Neuronal stem cell (in vitro differentiated cells): ENCODE results near the gene RAB17.

Source experiments
- DNase-seq: peaks from one replicate; pipeline ENCODE4 v3.0.0-alpha.2; 2013; ENCODE audit warnings: low spot score
- H2AFZ ChIP-seq: one replicate; pipeline ENCODE4 v1.6.1; 2013; ENCODE audit warnings: mild to moderate bottlenecking, low read length, inconsistent platforms
- H2AK5ac ChIP-seq: 2 replicates; pipeline ENCODE4 v1.6.1; 2013; ENCODE audit warnings: low read depth, mild to moderate bottlenecking, inconsistent platforms, low read length, moderate library complexity, mixed read lengths
- H2BK120ac ChIP-seq: 2 replicates; pipeline ENCODE4 v1.6.1; 2013; ENCODE audit warnings: low read depth, mild to moderate bottlenecking, inconsistent platforms, low read length, moderate library complexity, mixed read lengths
- H2BK12ac ChIP-seq: one replicate; pipeline ENCODE4 v1.6.1; 2013; ENCODE audit warnings: low read length, inconsistent platforms
- H2BK15ac ChIP-seq: 2 replicates; pipeline ENCODE4 v1.6.1; 2013; ENCODE audit warnings: mild to moderate bottlenecking, low read length, inconsistent platforms, mixed read lengths
- H2BK5ac ChIP-seq: one replicate; pipeline ENCODE4 v1.6.1; 2013; ENCODE audit warnings: inconsistent platforms, mild to moderate bottlenecking, low read length, moderate library complexity
- H3K14ac ChIP-seq: one replicate; pipeline ENCODE4 v1.6.1; 2013; ENCODE audit warnings: low read length, inconsistent platforms
- H3K18ac ChIP-seq: 2 replicates; pipeline ENCODE4 v1.6.1; 2013; ENCODE audit warnings: low read length, inconsistent platforms
- H3K23ac ChIP-seq: 2 replicates; pipeline ENCODE4 v1.6.1; 2013; ENCODE audit warnings: low read depth, mild to moderate bottlenecking, mixed read lengths, low read length, inconsistent platforms; ENCODE audit not compliant: poor library complexity
- H3K27ac ChIP-seq: replicated peaks from 3 replicates; pipeline ENCODE4 v1.5.1; 2013; ENCODE audit warnings: low read length, inconsistent platforms
- H3K27me3 ChIP-seq, 3 experiments: 2 replicates each; pipeline ENCODE4 v1.6.1; 2013; ENCODE audit warnings: low read length in 3 of 3, mild to moderate bottlenecking in 2 of 3, inconsistent platforms in 1 of 3, low read depth in 1 of 3, mixed read lengths in 1 of 3, moderate library complexity in 1 of 3; ENCODE audit not compliant: control insufficient read depth in 3 of 3, insufficient read depth in 3 of 3
- H3K36me3 ChIP-seq, 2 donors: replicated peaks in 1 of 2; 2 replicates each; pipeline ENCODE4 v1.6.1; 2013; ENCODE audit warnings: low read length in 2 of 2; ENCODE audit not compliant: control insufficient read depth in 2 of 2, insufficient read depth in 2 of 2
- H3K4ac ChIP-seq: 2 replicates; pipeline ENCODE4 v1.6.1; 2013; ENCODE audit warnings: inconsistent platforms, mild to moderate bottlenecking, low read length, moderate library complexity
- H3K4me1 ChIP-seq, 2 donors: 1 replicate in 1 of 2; 2 replicates in 1 of 2; pipeline ENCODE4 v1.6.1; 2013; ENCODE audit warnings: low read length in 2 of 2, low read depth in 1 of 2; ENCODE audit not compliant: control insufficient read depth in 2 of 2, insufficient read depth in 1 of 2
- H3K4me2 ChIP-seq: one replicate; pipeline ENCODE4 v1.6.1; 2013; ENCODE audit warnings: mild to moderate bottlenecking, low read length, inconsistent platforms; ENCODE audit not compliant: insufficient read depth, poor library complexity, severe bottlenecking
- H3K4me3 ChIP-seq, 2 donors: 2 replicates each; pipeline ENCODE4 v1.5.1; 2013; ENCODE audit warnings: low read length in 2 of 2, mild to moderate bottlenecking in 2 of 2, inconsistent platforms in 1 of 2, moderate library complexity in 1 of 2
- H3K79me1 ChIP-seq: one replicate; pipeline ENCODE4 v1.6.1; 2013; ENCODE audit warnings: low read depth, mild to moderate bottlenecking, inconsistent platforms, low read length, moderate library complexity
- H3K9ac ChIP-seq: one replicate; pipeline ENCODE4 v1.6.1; 2013; ENCODE audit warnings: mild to moderate bottlenecking, low read depth, low read length, inconsistent platforms; ENCODE audit not compliant: poor library complexity
- H3K9me3 ChIP-seq, 2 donors: replicated peaks in 1 of 2; 2 replicates each; pipeline versions ENCODE3 to v1.6.1; 2013; ENCODE audit warnings: low read length in 2 of 2, mild to moderate bottlenecking in 2 of 2, inconsistent platforms in 1 of 2, low read depth in 1 of 2, mixed read lengths in 1 of 2, moderate library complexity in 1 of 2; ENCODE audit not compliant: control insufficient read depth in 2 of 2, insufficient read depth in 1 of 2
- H4K8ac ChIP-seq: one replicate; pipeline ENCODE4 v1.6.1; 2013; ENCODE audit warnings: low read depth, mild to moderate bottlenecking, inconsistent platforms, low read length, moderate library complexity
- H4K91ac ChIP-seq: one replicate; pipeline ENCODE4 v1.6.1; 2013; ENCODE audit warnings: low read length, low read depth, mild to moderate bottlenecking, inconsistent platforms; ENCODE audit not compliant: poor library complexity
- WGBS, 2 donors: extraction: QIAGEN DNeasy Blood & Tissue Kit; methylation state at CpG; one replicate each; pipeline ENCODE4 v1.1.7; 2013; ENCODE audit warnings: missing lambda C conversion rate in 2 of 2, mixed read lengths in 1 of 2; ENCODE audit not compliant: insufficient read length in 2 of 2, insufficient replicate concordance in 1 of 2; ENCODE audit errors: extremely low coverage in 2 of 2; 5-methylcytosine and 5-hydroxymethylcytosine counted together

Gene RAB17

GRCh38 chr2:237581326-237581725 is 9.2 kb downstream of the RAB17 start:
- Histone ChIP-seq H2AK5ac (no peak overlapping the region), H3K4me2 (no peak overlapping the region), H3K79me1 (peaks cover 2% of the 10 kb centered on the region), H3K4ac (no peak overlapping the region), H2BK120ac (no peak overlapping the region), H3K14ac (no peak overlapping the region), H2BK5ac (no peak overlapping the region), H4K91ac (no peak overlapping the region), H3K18ac (no peak overlapping the region), H3K9me3 (no peaks in the 10 kb centered on the region), H4K8ac (no peak overlapping the region), H3K23ac (no peak overlapping the region), H3K9ac (no peak overlapping the region), H2AFZ (no peak overlapping the region), H3K27me3 (peaks cover 0 to 14% (median 0%) of the 10 kb centered on the region in 3 experiments), H3K4me1 (peaks cover 0 to 7% of the 10 kb centered on the region in 2 donors), H2BK15ac (no peak overlapping the region), H2BK12ac (no peak overlapping the region), H3K27ac (no peak overlapping the region), H3K4me3 (no peak overlapping the region), H3K36me3 (no peaks in the 10 kb centered on the region)
- no peak for DNase-seq
- WGBS, 2 donors, result no CpG with 5 or more reads among the region's 6 CpGs

DNA sequence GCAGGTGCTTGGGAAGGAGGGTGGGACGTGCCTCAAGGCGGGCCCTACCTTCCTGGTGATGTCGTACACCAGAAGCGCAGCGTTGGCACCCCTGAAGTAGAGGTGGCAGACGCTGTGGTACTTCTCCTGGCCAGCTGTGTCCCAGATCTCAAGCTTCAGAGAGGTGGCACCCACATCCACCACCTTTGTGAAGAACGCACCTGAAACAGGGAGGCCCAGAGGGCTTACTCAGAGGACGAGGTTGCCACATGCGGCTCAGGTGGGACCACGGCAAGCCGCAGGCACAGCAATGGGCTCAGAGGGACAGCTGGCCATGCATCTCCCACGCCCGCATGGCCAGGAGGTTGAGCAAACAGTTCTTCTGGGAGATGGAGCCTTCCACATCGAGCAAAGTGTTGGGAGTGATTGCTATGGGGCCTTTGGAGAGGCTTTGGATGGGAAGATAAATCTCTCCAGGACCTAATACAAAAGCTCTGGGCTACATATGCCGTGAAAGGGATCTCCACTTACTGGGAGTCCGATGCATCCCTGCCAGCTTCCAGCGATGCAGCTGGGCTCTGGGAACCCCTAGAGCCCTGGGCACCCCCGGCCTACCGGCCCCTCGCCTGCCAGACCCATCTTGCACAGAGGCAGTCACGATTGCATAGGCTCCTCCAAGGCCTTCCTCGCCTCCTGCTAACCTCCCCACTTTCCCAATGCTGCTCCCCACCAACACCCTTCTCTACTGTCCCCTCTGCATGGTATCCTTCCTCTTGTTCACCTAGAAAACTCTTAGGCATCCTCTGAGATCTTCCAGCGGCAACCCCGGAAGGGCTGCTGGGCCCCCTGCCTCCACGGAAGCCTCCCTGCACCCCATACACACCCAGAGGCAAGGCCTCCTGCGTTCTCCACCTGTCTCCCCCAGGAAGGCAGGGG is 12.3 kb downstream of the RAB17 start:
- no peak overlapping the region for H2AFZ ChIP-seq
- H2BK12ac ChIP-seq, result no peak overlapping the region
- no peak overlapping the region for H4K8ac ChIP-seq
- H3K4me3 ChIP-seq, result no peak overlapping the region
- H2BK120ac ChIP-seq, result no peak overlapping the region
- H3K4me1 ChIP-seq, result peaks cover 0 to 7% of the 10 kb centered on the region in 2 donors
- H2BK15ac ChIP-seq, result no peak overlapping the region
- DNase-seq, result no peak
- H3K27me3 ChIP-seq, result peaks cover 0 to 21% (median 0%) of the 10 kb centered on the region in 3 experiments
- H3K4me2 ChIP-seq, result no peak overlapping the region
- no CpG with 5 or more reads among the region's 26 CpGs for WGBS, 2 donors
- H4K91ac ChIP-seq, result no peak overlapping the region
- no peaks in the 10 kb centered on the region for H3K36me3 ChIP-seq
- no peak overlapping the region for H2AK5ac ChIP-seq
- no peaks in the 10 kb centered on the region for H3K9me3 ChIP-seq
- H3K4ac ChIP-seq, result no peak overlapping the region
- no peak overlapping the region for H3K9ac ChIP-seq
- H3K23ac ChIP-seq, result no peak overlapping the region
- H3K27ac ChIP-seq, result no peak overlapping the region
- H3K18ac ChIP-seq, result peak overlapping the region; percentile 13
- H2BK5ac ChIP-seq, result no peak overlapping the region
- H3K79me1 ChIP-seq, result no peaks in the 10 kb centered on the region
- no peak overlapping the region for H3K14ac ChIP-seq

DNA sequence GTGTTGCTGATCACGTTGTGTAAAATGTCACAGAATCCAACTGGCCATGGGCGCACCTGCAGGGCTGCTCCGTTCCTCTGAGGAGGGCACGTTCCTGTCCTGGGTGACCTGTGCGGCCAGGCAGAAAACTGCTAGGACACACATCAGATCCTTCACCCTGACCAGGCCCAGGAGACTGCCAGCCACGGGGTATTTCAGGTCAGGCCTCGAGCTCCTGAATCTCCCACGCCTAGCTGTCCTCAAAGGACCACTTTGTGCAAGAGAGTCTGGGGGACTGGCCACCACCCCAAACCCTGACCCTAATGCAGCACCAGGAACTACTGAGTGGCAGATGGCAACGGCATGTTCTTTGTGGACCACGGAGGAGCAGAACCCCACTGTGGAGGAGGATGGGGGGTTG is 13.1 kb downstream of the RAB17 start:
- H3K4me2 ChIP-seq, result no peak overlapping the region
- H4K8ac ChIP-seq, result no peak overlapping the region
- no peak overlapping the region for H3K27ac ChIP-seq
- H3K18ac ChIP-seq, result no peak overlapping the region
- no peak overlapping the region for H2BK12ac ChIP-seq
- no peak overlapping the region for H2BK120ac ChIP-seq
- H3K9me3 ChIP-seq, result no peaks in the 10 kb centered on the region
- DNase-seq, result no peak
- WGBS, 2 donors, result no CpG with 5 or more reads among the region's 10 CpGs
- peaks cover 0 to 7% of the 10 kb centered on the region in 2 donors for H3K4me1 ChIP-seq
- no peak overlapping the region for H3K4ac ChIP-seq
- no peaks in the 10 kb centered on the region for H3K36me3 ChIP-seq
- no peaks in the 10 kb centered on the region for H3K79me1 ChIP-seq
- no peak overlapping the region for H4K91ac ChIP-seq
- no peak overlapping the region for H3K9ac ChIP-seq
- H2BK5ac ChIP-seq, result no peak overlapping the region
- H3K4me3 ChIP-seq, result no peak overlapping the region
- H2AFZ ChIP-seq, result no peak overlapping the region
- peaks cover 0 to 25% (median 0%) of the 10 kb centered on the region in 3 experiments for H3K27me3 ChIP-seq
- no peak overlapping the region for H2BK15ac ChIP-seq
- H3K23ac ChIP-seq, result no peak overlapping the region
- no peak overlapping the region for H3K14ac ChIP-seq
- H2AK5ac ChIP-seq, result no peak overlapping the region

DNA sequence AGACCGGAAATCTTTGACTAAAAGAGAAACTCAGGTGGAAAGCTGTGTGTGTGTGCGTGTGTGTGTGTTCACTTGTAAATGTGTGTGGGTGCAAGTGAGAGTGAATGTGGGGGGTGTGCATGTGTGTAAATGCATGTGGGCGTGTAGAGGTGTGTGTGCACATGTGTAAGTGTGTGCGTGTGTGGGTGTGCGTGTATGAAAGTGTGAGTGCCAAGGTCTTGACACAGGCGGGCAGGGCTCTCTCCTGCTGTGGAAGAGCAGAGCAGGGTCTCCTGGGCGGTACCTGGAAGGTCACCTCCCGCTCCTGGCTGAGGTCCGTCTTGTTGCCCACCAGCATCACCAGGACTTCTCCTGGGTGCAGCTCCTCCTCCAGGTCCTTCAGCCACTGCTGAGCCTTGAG is 13.6 kb downstream of the RAB17 start:
- Histone ChIP-seq H3K4me1 (peaks cover 0 to 2% of the 10 kb centered on the region in 2 donors), H2BK5ac (no peak overlapping the region), H3K9me3 (no peaks in the 10 kb centered on the region), H4K91ac (no peak overlapping the region), H3K9ac (no peak overlapping the region), H3K36me3 (no peaks in the 10 kb centered on the region), H3K79me1 (no peaks in the 10 kb centered on the region), H3K4ac (no peak overlapping the region), H3K14ac (no peak overlapping the region), H3K4me2 (no peak overlapping the region), H2BK12ac (no peak overlapping the region), H3K18ac (peak overlapping the region; percentile 44), H3K4me3 (no peak overlapping the region), H4K8ac (no peak overlapping the region), H2AFZ (no peak overlapping the region), H3K27ac (no peak overlapping the region), H3K23ac (no peak overlapping the region), H2BK120ac (no peak overlapping the region), H2AK5ac (no peak overlapping the region), H3K27me3 (peaks cover 0 to 25% (median 0%) of the 10 kb centered on the region in 3 experiments), H2BK15ac (no peak overlapping the region)
- no peak for DNase-seq
- whole genome bisulfite sequencing, 2 donors, result no CpG with 5 or more reads among the region's 9 CpGs
